HFFc6 (cell line): ENCODE results near the gene HOXB6. TPM values are rescaled to one million over a fixed set of nuclear protein-coding genes. Genes with fewer than 3 reads are reported as not detected.

ENCODE experiments used
- DNase-seq: peaks from one replicate; pipeline ENCODE4 v3.0.0-alpha.2; 2018
- H3K27ac Mint-ChIP-seq: 2 replicates; pipeline ENCODE4 v1.8.0; 2020; ENCODE audit warnings: mild to moderate bottlenecking, mixed read lengths
- H3K27me3 Mint-ChIP-seq: 2 replicates; pipeline ENCODE4 v1.8.0; 2021; ENCODE audit warnings: mild to moderate bottlenecking, moderate library complexity, mixed read lengths; ENCODE audit not compliant: insufficient read depth
- H3K36me3 Mint-ChIP-seq: 2 replicates; pipeline ENCODE4 v1.8.0; 2021; ENCODE audit warnings: low read depth, mixed read lengths
- H3K4me1 Mint-ChIP-seq: 2 replicates; pipeline ENCODE4 v1.8.0; 2020; ENCODE audit warnings: low read depth, mixed read lengths
- H3K4me3 Mint-ChIP-seq: 2 replicates; pipeline ENCODE4 v1.8.0; 2020; ENCODE audit warnings: mild to moderate bottlenecking, moderate library complexity, mixed read lengths
- H3K9me3 Mint-ChIP-seq: 2 replicates; pipeline ENCODE4 v1.8.0; 2020; ENCODE audit warnings: mild to moderate bottlenecking, mixed read lengths
- CTCF ChIP-seq: fragments of 200-600 bp; sonication (generic); IDR thresholded peaks from 2 replicates; pipeline ENCODE4 v1.5.0; 2021; ENCODE audit warnings: antibody characterized with exemption, mild to moderate bottlenecking
- total RNA-seq, 6 experiments: library from RNA; stranded (reverse); fragmentation: NEBNext Ultra II Directional; extraction: Animal tissue kit (Norgen Biotek cat#: 25700); gene quantifications; 2 replicates in 1 of 6; 3 replicates in 5 of 6; pipeline ENCODE4 v1.2.3, GENCODE V29; 2021

Gene HOXB6
- total RNA-seq, 6 experiments from 2014 or later, result not detected

DNA sequence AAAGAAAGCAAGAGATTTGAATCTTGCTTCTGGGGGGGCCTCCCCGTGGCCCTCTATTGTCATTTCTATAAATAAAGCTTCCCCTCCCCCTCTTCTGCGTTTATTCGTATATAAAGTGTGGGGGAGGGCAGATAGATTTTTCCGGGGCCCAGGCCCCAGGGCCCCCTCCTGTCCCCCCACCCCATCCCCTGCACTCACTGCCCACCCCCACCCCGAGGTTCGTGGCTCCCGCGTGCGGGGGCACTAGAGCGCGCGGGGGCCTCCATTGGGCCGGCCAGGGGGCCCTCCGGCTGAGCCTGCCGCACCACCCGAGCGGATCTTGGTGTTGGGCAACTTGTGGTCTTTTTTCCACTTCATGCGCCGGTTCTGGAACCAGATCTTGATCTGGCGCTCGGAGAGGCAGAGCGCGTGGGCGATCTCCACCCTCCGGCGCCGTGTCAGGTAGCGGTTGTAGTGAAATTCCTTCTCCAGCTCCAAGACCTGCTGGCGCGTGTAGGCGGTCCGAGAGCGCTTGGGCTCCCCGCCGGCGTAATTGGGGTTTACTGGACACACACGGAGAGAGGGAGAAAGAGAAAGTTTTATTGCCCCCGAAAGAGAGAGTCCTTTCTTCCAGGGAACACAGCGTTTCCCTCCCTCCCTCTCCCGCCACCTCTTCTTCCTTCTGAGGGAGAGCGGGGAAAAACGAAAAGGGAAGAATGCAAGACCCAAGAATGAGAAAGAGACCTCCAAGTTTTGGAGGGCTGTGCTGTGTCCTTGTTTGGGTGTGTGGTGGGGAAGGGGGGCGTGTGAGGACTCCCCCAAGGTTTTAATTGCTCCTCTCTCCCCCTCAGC is 28.1 kb downstream of the HOXB6 start:
- DNase-seq, result no peak
- no peak overlapping the region for H3K27ac Mint-ChIP-seq
- peaks cover 85% of the 10 kb centered on the region for H3K27me3 Mint-ChIP-seq
- no peak overlapping the region for H3K4me3 Mint-ChIP-seq
- no peak for TF ChIP-seq CTCF
- no peaks in the 10 kb centered on the region for H3K4me1 Mint-ChIP-seq
- H3K9me3 Mint-ChIP-seq, result no peaks in the 10 kb centered on the region
- H3K36me3 Mint-ChIP-seq, result no peaks in the 10 kb centered on the region

DNA sequence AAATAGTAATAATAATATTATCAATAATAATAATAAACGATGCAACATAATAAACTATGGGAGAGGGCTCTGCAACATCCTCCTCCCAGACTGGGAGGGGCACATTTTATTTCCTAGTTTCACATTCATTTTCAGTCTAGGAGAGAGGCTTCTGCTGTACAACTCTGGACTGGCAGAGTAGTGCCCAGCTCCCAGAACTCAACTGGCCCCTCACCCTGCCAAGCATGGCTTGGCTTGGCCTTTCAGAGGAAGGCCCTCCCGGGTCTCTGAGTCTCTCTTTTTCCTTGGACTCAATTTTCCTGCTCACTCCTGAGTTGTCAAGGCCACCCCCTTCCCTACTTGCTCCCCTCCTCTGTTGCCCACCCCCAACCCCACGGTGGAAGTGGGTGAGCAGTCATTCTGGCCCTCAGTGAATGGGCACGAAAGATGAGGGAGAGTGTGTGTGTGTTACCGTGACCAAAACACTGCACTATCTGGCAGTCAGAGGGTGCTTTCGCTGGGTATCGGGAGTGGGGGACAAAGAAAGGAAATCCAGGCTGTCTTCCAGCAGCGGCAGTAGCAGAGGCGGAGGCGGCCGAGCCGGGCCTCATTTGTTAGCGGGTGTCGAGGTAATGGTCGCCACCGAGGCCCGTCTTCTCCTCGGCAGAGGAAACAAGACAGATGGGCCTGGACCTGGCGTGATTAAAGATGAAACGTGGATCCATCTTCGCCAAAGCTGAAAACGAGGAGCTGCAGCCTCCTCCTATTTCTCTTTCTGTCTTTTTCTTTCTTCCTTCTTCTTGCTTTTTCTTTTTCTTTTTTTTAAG is 28.9 kb downstream of the HOXB6 start:
- Mint-ChIP-seq H3K4me3 (no peak overlapping the region), H3K36me3 (no peaks in the 10 kb centered on the region), H3K27ac (no peak overlapping the region), H3K4me1 (no peaks in the 10 kb centered on the region), H3K27me3 (peaks cover 77% of the 10 kb centered on the region), H3K9me3 (no peaks in the 10 kb centered on the region)
- no peak for TF ChIP-seq CTCF
- DNase-seq, result no peak

- no peaks in the 10 kb centered on the region for H3K36me3 Mint-ChIP-seq
- no peak overlapping the region for H3K4me3 Mint-ChIP-seq
- no peak for DNase-seq
- H3K9me3 Mint-ChIP-seq, result no peaks in the 10 kb centered on the region
- no peak overlapping the region for H3K27ac Mint-ChIP-seq
- no peaks in the 10 kb centered on the region for H3K4me1 Mint-ChIP-seq
- TF ChIP-seq CTCF, result no peak
- H3K27me3 Mint-ChIP-seq, result peaks cover 71% of the 10 kb centered on the region
Measured at GRCh38 chr17:48575066-48575582, 29.7 kb downstream of the HOXB6 start.

DNA sequence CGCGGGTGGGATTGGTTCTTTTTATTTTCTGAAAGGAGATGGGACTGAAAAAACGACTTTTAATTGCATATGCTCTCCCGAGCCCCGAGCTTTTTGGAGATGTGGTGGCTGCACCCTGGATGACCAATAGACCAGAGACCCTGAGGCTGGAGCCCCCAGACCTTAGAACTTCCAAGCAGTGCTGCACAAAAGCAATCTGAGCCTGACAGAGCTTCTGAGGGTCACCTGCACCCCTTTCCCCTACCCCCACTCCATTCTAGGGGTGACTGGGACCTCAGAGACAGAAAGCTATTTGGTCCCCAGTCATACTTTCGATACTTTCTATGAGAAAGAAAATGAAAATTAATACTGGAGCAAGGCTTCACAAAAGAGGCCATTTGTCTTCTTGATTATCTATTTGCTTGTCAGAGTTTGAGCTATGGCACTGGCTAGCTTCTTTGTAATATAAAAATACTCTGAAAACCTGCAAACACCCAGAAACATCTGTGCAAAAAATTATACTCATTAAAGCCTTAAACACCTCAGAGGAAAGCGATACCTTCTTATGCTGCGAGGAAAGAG is 30.2 kb downstream of the HOXB6 start:
- Mint-ChIP-seq H3K4me1 (no peaks in the 10 kb centered on the region), H3K9me3 (no peaks in the 10 kb centered on the region), H3K27ac (no peak overlapping the region), H3K4me3 (no peak overlapping the region), H3K27me3 (peaks cover 66% of the 10 kb centered on the region), H3K36me3 (no peaks in the 10 kb centered on the region)
- TF ChIP-seq CTCF, result no peak
- no peak for DNase-seq

- Mint-ChIP-seq H3K9me3 (no peaks in the 10 kb centered on the region), H3K36me3 (no peaks in the 10 kb centered on the region), H3K4me3 (no peak overlapping the region), H3K4me1 (no peaks in the 10 kb centered on the region; the same call in 1 of the 2 replicates), H3K27me3 (peaks cover 46% of the 10 kb centered on the region), H3K27ac (no peak overlapping the region)
- no peak for DNase-seq
- TF ChIP-seq CTCF, result no peak
Measured at GRCh38 chr17:48571826-48572417, 32.9 kb downstream of the HOXB6 start.
